Activated T-cell treated with anti-CD3 and anti-CD28 coated beads, Interleukin-2, amount 50 U/mL, for 1 hour (primary cell): ENCODE data around the gene ITSN1.
"Not testable (repeated sequence)": the region's sequence is repeated elsewhere in the genome, so short reads cannot be mapped to it uniquely, and the experiment has no call there.

Experiments
- DNase-seq: peaks from one replicate; pipeline ENCODE4 v3.0.0-alpha.2; 2020

Gene ITSN1

DNA sequence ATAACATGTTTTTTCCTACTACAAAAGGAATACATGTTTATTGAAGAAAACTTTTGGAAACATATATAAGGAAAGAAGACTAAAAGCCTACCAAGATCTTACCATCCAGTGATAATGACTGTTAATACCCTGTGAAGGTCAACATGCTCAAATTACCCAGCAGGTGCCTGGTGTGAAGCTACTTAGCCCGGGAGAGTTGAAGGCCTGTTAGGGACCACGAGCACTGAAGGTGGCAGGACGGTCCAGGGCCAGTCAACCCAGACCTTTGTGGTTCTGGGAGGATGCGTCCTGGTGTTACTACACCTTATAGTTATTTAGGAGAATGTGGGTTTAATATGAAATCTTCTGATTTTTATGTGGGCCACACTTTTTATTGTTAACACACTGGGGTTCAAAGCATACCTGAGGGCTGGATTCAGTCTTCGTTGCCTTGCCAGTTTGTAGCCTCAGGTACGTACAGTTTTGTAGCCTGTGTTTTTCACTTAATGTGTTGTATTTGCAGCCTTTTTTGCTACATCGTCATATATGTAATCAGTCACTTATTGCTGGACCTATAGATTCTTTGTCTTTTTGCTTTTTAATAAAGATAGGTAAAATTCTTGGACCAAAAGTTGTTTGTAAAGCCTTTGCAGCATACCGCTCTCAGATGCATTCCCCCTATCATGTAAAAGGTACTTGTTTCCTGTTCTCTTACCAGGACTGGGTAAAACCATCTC is 9.8 kb downstream of the ITSN1 start:
- no peak for DNase-seq

- no peak for DNase-seq
These were observed 12.1 kb downstream of the ITSN1 start for GRCh38 chr21:33654412-33654811.

GRCh38 chr21:33655588-33656221 is 13.4 kb downstream of the ITSN1 start:
- DNase-seq: no peak

DNA sequence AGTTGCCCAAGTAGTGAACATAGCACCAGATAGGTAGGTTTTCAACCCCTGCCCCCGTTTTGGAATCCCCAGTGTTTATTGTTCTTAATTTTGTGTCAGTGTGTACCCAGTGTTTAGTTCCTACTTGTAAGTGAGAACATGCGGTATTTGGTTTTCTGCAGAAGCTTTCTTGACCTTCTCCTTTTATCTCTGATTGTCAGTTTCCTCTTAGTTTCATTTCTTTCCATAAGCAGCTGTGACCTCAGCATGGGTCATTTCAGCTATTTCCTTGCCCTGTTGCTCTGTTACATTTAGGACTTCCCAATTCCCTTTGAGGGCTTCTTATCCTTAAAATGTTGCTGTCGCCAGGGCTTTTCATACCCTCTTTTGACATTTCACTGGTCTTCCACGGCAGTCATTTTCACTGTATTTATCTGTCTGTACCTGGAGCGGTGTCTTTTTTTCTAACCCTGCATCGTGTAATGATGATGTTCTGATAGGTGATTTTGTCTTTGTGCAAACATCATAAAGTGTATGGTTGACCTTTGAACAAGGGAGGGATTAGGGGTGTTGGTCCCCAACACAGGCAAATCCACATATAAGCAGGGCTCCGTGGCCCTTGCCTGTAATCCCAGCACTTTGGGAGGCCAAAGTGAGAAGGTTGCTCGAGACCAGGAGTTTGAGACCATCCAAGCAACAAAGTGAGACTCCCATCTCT is 15.0 kb downstream of the ITSN1 start:
- no peak for DNase-seq

DNA sequence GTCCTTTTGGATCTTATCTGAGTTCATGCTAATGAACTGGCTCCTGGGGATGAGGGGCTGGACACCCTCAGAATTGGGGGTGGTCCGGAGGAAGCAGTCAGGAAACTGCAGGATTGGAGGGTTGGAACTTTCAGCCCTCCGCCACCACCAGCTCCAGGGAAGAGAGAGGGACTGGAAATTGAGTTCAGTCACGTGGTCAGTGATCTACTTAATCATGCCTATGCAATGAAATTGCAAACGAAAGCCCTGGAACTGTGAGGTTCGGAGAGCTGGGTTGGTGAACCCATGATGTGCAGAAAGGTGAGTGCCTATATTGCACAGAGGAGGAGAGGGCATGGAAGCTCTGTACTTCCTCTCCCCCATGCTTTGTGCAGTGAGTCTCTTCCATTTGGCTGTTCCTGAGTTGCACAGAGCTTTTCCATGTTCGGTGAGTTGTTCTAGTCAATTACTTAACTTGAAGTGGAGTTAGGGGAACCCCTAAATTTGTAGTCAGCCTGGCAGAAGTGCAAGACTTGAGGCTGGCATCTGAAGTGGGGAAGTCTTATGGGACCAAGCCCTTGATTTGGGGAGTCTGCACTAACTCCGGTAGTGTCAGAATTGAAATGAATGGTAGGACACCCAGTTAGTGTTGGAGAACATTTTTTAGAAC is 16.7 kb downstream of the ITSN1 start:
- DNase-seq: no peak

DNA sequence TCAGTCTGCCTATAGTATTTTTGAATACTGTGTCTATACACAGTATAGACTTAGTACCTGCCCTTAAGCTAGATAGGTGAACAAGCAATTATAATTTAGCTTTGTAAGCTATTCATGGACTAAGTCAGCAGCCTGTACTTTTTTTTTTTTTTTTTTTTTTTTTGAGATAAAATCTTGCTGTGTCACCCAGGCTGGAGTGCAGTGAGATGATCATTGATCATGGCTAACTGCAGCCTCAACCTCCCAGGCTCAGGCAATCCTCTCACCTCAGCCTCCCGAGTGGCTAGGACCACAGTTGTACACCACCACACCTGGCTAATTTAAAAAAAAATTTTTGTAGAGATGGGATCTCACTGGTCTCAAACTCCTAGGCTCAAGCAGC is 17.3 kb downstream of the ITSN1 start:
- DNase-seq: no peak

GRCh38 chr21:33660406-33660805 is 18.1 kb downstream of the ITSN1 start:
- DNase-seq: no peak

- no peak for DNase-seq
These were observed 18.8 kb downstream of the ITSN1 start for GRCh38 chr21:33661146-33661545.

- no peak for DNase-seq
These were observed 19.7 kb downstream of the ITSN1 start for GRCh38 chr21:33662046-33662445.

- no peak for DNase-seq
These were observed 20.9 kb downstream of the ITSN1 start for GRCh38 chr21:33663241-33663640.

DNA sequence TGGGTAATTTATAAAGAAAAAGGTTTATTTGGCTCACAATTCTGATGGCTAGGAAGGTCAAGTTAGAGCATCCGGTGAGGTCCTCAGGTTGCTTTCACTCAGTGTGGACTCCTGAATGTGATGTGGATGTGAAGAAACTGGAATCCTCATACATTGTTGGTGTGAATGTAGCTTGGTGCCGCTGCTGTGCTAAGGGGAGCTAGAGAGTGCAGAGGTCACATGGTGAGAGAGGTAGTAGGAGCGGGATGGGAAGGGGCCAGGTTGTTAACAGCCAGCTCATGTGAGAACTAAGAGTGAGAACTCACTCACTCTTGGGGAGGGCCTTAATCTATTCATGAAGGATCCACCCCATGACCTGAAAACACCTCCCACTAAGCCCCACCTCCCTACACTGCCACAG is 21.8 kb downstream of the ITSN1 start:
- no peak for DNase-seq

GRCh38 chr21:33666153-33666552 is 23.9 kb downstream of the ITSN1 start:
- no peak for DNase-seq

DNA sequence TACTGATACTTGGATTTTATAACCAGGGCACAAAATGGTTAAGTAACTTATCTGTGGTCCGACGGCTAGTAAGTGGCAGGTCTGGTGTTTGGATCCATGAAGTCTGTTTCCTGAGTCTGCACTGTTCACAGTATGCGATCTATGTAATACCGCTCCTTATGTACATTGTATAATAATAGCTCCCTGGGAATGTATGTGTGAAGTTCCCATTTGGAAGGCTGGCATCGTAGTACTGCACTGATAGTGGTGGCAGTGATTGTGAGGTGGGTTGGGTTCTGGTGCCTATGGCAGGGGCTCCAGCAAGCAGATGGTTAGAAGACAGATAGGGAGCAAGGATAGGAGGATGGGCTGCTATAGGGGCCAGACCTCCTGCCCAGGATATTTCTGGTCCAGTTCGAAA is 25.3 kb downstream of the ITSN1 start:
- DNase-seq: no peak

GRCh38 chr21:33668180-33668579 is 25.9 kb downstream of the ITSN1 start:
- DNase-seq: no peak

GRCh38 chr21:33668620-33669019 is 26.3 kb downstream of the ITSN1 start:
- DNase-seq: no peak

DNA sequence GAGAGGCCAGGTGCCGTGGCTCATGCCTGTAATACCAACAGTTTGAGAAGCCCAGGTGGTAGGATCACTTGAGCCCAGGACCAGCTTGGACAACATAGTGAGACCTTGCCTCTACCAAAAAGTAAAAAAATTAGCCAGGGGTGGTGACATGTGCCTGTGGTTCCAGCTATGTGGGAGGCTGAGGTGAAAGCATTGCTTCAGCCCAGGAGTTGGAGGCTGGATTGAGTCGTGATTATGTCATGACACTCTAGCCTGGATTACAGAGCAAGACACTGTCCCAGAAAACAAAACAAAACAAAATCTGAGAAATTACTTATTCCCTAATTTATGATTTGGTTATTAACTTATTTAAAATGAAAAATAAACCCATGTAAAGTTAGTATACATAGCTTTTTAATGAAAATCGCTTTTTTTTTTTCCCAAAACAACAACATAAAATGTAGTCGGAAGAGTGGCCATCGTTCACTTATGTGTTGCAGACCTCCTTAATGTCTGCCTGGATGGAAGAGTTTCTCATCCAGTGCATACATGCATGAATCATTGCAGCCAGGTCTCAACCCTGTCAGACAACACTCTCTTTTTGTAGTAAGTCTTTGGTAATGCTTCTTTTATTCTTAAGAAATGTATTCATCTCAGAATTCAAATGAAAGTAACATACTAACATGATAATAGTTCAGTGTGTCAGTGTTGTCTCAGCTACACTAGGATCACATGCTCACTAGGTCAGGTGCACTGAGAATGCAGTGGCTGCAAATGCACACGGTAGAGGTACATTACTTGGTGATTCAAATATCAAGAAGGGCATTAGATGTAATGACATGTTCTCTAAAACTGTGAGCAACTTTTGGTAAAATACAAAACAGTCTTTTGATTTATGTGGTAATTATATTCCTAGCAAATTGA is 28.0 kb downstream of the ITSN1 start:
- no peak for DNase-seq

DNA sequence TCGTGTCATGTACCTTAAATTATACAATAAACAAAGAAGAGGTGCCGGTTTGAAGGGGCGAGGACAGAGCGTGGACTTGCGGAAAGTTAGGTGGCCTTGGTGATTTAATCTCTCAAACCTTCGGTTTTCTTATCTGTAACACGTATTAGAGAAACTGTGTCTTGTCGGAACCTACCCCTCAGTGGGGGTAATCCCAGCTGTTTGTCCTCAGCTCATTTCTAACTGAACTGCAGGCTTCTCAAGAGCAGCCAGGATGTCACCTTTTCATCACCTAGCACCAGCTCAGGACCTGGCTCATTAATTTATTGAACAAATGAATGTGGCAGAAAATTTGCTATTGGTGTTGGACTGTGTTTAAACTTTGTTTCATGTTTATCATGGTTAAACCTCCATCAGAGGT is 31.2 kb downstream of the ITSN1 start:
- DNase-seq: no peak

DNA sequence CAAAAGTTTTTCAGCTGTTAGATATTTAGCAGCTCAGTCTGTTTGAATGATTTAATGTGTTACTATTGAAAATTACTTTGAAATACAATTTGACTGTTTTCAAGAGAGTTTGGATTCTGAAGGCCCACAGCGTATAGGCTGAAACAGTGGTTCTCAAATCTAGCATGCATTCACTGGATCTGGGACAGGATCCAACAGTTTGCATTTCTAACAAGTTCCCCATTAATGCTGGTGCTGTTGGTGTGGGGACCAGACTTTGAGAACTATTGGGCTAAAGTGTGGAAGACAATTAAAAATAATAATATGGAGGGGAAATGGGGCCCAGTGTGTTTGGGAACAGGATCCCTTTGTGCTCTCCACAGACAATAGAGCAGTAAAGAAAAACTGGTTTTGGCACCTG is 31.9 kb downstream of the ITSN1 start:
- no peak for DNase-seq

- DNase-seq: not testable (repeated sequence)
These were observed 34.4 kb downstream of the ITSN1 start for GRCh38 chr21:33676666-33677065.

DNA sequence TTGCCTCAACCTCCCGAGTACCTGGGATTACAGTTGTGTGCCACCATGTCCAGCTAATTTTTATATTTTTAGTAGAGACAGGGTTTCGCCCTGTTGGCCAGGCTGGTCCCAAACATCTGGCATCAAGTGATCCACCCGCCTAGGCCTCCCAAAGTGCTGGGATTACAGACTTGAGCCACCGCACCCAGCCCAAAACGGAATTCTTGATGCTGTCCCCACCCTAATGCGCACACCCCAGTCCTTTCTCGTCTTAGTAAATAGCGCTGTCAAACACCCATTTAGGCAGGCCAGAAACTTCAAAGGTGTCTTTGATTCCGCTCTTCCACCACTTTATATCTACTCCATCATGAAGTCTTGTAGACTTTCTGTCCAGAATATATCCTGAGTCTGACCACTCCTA is 35.1 kb downstream of the ITSN1 start:
- no peak for DNase-seq

DNA sequence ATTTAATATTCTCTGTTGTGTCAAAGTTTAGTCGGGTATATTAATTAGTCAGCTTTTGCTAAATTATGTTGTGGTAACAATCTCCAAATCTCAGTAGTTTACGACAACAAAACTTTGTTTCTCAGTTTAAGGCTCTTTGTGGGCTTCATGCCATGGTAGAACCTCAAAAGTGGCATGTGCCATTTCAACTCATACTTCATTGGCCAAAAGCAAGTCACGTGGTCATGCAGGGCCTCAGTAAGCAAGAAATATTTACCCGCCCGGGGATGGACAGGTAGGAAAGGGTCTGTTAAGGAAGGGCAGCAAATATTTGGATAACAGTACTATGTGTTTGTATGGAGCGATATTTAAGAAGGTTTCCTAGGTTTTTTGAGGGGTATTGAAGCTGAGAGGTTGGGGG is 38.6 kb downstream of the ITSN1 start:
- no peak for DNase-seq

DNA sequence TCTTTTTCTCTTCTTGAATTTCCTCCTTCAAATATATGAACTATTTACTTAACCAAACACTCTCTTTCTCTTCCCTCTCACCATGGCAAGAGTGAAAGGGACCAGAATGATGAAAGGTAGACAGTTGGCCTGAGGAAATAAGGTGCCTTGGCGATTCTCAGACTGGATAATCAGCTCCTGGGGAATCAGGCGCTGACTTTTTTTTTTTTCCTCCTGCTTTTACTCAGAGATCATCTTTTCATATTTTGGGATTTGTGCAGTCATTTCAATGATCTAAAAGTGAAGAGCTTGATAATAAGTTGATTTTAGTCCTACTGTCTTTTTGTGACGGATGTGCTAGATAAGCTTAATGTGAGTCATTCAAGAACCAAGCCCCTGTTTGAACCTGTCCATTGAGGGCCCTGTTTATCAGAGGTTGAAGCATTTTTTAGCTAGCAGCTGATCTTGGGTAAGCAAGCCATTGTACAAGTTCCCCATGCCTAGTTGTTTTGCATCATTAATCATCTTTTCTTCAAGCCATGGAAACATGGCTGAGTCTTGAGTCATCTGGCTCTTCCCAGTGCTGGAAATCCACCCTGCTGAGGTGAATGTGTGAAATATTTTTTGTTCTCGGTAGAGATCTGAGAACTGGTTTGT is 40.8 kb downstream of the ITSN1 start:
- no peak for DNase-seq
